H9 (cell line): ENCODE measurements around the gene C10orf62. TPM values are rescaled to one million over a fixed set of nuclear protein-coding genes. Genes with fewer than 3 reads are reported as not detected.

Experiments
- DNase-seq: peaks from one replicate; pipeline ENCODE4 v3.0.0-alpha.2; 2017
- H2AFZ ChIP-seq: one replicate; pipeline ENCODE4 v1.6.1; 2013; ENCODE audit warnings: mild to moderate bottlenecking, low read length, control low read depth, moderate library complexity
- H2AK5ac ChIP-seq: 2 replicates; pipeline ENCODE4 v1.6.1; 2013; ENCODE audit warnings: low read length, control low read depth, mixed read lengths; ENCODE audit not compliant: insufficient read length
- H2BK120ac ChIP-seq: one replicate; pipeline ENCODE4 v1.6.1; 2013; ENCODE audit warnings: low read depth, mild to moderate bottlenecking, low read length, control low read depth, inconsistent platforms; ENCODE audit not compliant: poor library complexity, severe bottlenecking
- H2BK12ac ChIP-seq: 2 replicates; pipeline ENCODE4 v1.6.1; 2013; ENCODE audit warnings: low read length, control low read depth, mixed read lengths, low read depth; ENCODE audit not compliant: insufficient read length
- H2BK15ac ChIP-seq: 2 replicates; pipeline ENCODE4 v1.6.1; 2013; ENCODE audit warnings: low read depth, low read length, control low read depth
- H2BK20ac ChIP-seq: one replicate; pipeline ENCODE4 v1.6.1; 2013; ENCODE audit warnings: low read depth, mild to moderate bottlenecking, low read length, control low read depth, inconsistent platforms; ENCODE audit not compliant: poor library complexity, severe bottlenecking
- H2BK5ac ChIP-seq: 2 replicates; pipeline ENCODE4 v1.6.1; 2013; ENCODE audit warnings: low read length, control low read depth, mixed read lengths; ENCODE audit not compliant: insufficient read length
- H3K14ac ChIP-seq: 2 replicates; pipeline ENCODE4 v1.6.1; 2013; ENCODE audit warnings: low read length, control low read depth; ENCODE audit not compliant: insufficient read depth
- H3K18ac ChIP-seq: 2 replicates; pipeline ENCODE4 v1.6.1; 2013; ENCODE audit warnings: low read depth, mild to moderate bottlenecking, mixed read lengths, low read length, control low read depth; ENCODE audit not compliant: insufficient read length
- H3K23ac ChIP-seq: 2 replicates; pipeline ENCODE4 v1.6.1; 2013; ENCODE audit warnings: low read length, control low read depth, mixed read lengths, low read depth; ENCODE audit not compliant: insufficient read length
- H3K23me2 ChIP-seq: 2 replicates; pipeline ENCODE4 v1.6.1; 2013; ENCODE audit warnings: low read depth, mild to moderate bottlenecking, mixed read lengths, low read length, control low read depth; ENCODE audit not compliant: insufficient read length, poor library complexity, severe bottlenecking
- H3K27ac ChIP-seq: 2 replicates; pipeline ENCODE4 v1.5.1; 2013; ENCODE audit warnings: low read length, control low read depth, mixed read lengths, low read depth; ENCODE audit not compliant: insufficient read length
- H3K27me3 ChIP-seq: 2 replicates; pipeline ENCODE4 v1.6.1; 2013; ENCODE audit warnings: low read length, control low read depth, inconsistent platforms; ENCODE audit not compliant: insufficient read depth
- H3K4ac ChIP-seq: 2 replicates; pipeline ENCODE4 v1.6.1; 2013; ENCODE audit warnings: low read depth, mild to moderate bottlenecking, control low read depth, inconsistent platforms, low read length, moderate library complexity
- H3K4me1 ChIP-seq: 2 replicates; pipeline ENCODE4 v1.6.1; 2013; ENCODE audit warnings: low read length, control low read depth, inconsistent platforms; ENCODE audit not compliant: insufficient read depth
- H3K4me2 ChIP-seq: 2 replicates; pipeline ENCODE4 v1.6.1; 2013; ENCODE audit warnings: low read length, control low read depth, mixed read lengths; ENCODE audit not compliant: insufficient read length, insufficient read depth
- H3K56ac ChIP-seq: 2 replicates; pipeline ENCODE4 v1.6.1; 2013; ENCODE audit warnings: low read depth, mild to moderate bottlenecking, mixed read lengths, low read length, control low read depth; ENCODE audit not compliant: insufficient read length
- H3K79me1 ChIP-seq: 2 replicates; pipeline ENCODE4 v1.6.1; 2013; ENCODE audit warnings: low read depth, mild to moderate bottlenecking, moderate library complexity, low read length, control low read depth, inconsistent platforms; ENCODE audit not compliant: insufficient read depth, poor library complexity, severe bottlenecking
- H3K79me2 ChIP-seq: 2 replicates; pipeline ENCODE4 v1.6.1; 2013; ENCODE audit warnings: low read length, control low read depth, inconsistent platforms; ENCODE audit not compliant: insufficient read depth
- H3K9ac ChIP-seq: 2 replicates; pipeline ENCODE4 v1.6.1; 2013; ENCODE audit warnings: low read length, control low read depth, mixed read lengths; ENCODE audit not compliant: insufficient read length; ENCODE audit errors: extremely low read depth
- H3K9me3 ChIP-seq: one replicate; pipeline ENCODE4 v1.6.1; 2013; ENCODE audit warnings: low read depth, low read length, inconsistent platforms; ENCODE audit not compliant: control insufficient read depth
- H3T11ph ChIP-seq: one replicate; pipeline ENCODE4 v1.6.1; 2013; ENCODE audit warnings: mild to moderate bottlenecking, low read length, control low read depth, inconsistent platforms
- H4K20me1 ChIP-seq: one replicate; pipeline ENCODE4 v1.6.1; 2013; ENCODE audit not compliant: control insufficient read depth, insufficient read length, insufficient read depth
- H4K5ac ChIP-seq: 2 replicates; pipeline ENCODE4 v1.6.1; 2013; ENCODE audit warnings: low read depth, mild to moderate bottlenecking, mixed read lengths, low read length, control low read depth; ENCODE audit not compliant: insufficient read length
- H4K8ac ChIP-seq: replicated peaks from 2 replicates; pipeline ENCODE4 v1.6.1; 2013; ENCODE audit warnings: low read length, control low read depth, mixed read lengths, low read depth; ENCODE audit not compliant: insufficient read length
- H4K91ac ChIP-seq: 2 replicates; pipeline ENCODE4 v1.6.1; 2013; ENCODE audit warnings: low read depth, mild to moderate bottlenecking, moderate library complexity, mixed read lengths, low read length, control low read depth; ENCODE audit not compliant: insufficient read length
- H3K27ac Mint-ChIP-seq, 3 experiments: 2 replicates in 2 of 3; 3 replicates in 1 of 3; pipeline ENCODE4 v1.8.0; 2020 to 2021; ENCODE audit warnings: mixed read lengths in 3 of 3, mild to moderate bottlenecking in 1 of 3, moderate library complexity in 1 of 3
- H3K27me3 Mint-ChIP-seq: 2 replicates; pipeline ENCODE4 v1.8.0; 2021; ENCODE audit warnings: low read depth, mild to moderate bottlenecking, moderate library complexity, mixed read lengths
- H3K36me3 Mint-ChIP-seq, 3 experiments: 2 replicates in 2 of 3; 3 replicates in 1 of 3; pipeline ENCODE4 v1.8.0; 2020 to 2021; ENCODE audit warnings: low read depth in 3 of 3, mixed read lengths in 3 of 3; ENCODE audit not compliant: insufficient read depth in 1 of 3
- H3K4me1 Mint-ChIP-seq, 2 experiments: 2 replicates each; pipeline ENCODE4 v1.8.0; 2020; ENCODE audit warnings: mixed read lengths in 2 of 2
- H3K4me3 Mint-ChIP-seq, 2 experiments: 2 replicates in 1 of 2; 3 replicates in 1 of 2; pipeline ENCODE4 v1.8.0; 2020 to 2021; ENCODE audit warnings: mild to moderate bottlenecking in 2 of 2, mixed read lengths in 2 of 2, moderate library complexity in 1 of 2
- H3K9me3 Mint-ChIP-seq, 2 experiments: 2 replicates in 1 of 2; 3 replicates in 1 of 2; pipeline ENCODE4 v1.8.0; 2020; ENCODE audit warnings: mild to moderate bottlenecking in 2 of 2, mixed read lengths in 2 of 2, moderate library complexity in 1 of 2
- CTCF ChIP-seq: fragments of 200-600 bp; sonication (generic); conservative IDR thresholded peaks from 3 replicates; pipeline ENCODE4 v1.8.0; 2021; ENCODE audit warnings: antibody characterized with exemption, mild to moderate bottlenecking
- WGBS: extraction: QIAGEN DNeasy Blood & Tissue Kit; methylation state at CpG from one replicate; pipeline ENCODE4 v1.1.7; 2013; ENCODE audit warnings: missing lambda C conversion rate, low lambda C conversion rate, mixed read lengths; ENCODE audit not compliant: insufficient read length; ENCODE audit errors: extremely low coverage; 5-methylcytosine and 5-hydroxymethylcytosine counted together
- total RNA-seq: library from RNA; stranded (reverse); gene quantifications from 2 replicates; pipeline ENCODE4 v1.2.1, GENCODE V29; 2021

C10orf62 gene
- total RNA-seq, 1 experiment from 2014 or later = 0.31 TPM

- Mint-ChIP-seq H3K27me3 (no peaks in the 10 kb centered on the region), H3K36me3 (no peaks in the 10 kb centered on the region), H3K9me3 (no peaks in the 10 kb centered on the region), H3K27ac (peak overlapping the region in 1 of 3 experiments; percentile 52; a peak in 1 of 7 replicates), H3K4me3 (no peak overlapping the region), H3K4me1 (no peaks in the 10 kb centered on the region)
- Histone ChIP-seq H3K9ac (no peak overlapping the region), H3K4me1 (no peaks in the 10 kb centered on the region), H3K79me1 (no peaks in the 10 kb centered on the region), H3T11ph (no peak overlapping the region), H3K9me3 (no peaks in the 10 kb centered on the region), H3K4me2 (no peak overlapping the region), H4K5ac (no peak overlapping the region), H2AK5ac (no peak overlapping the region), H4K91ac (no peak overlapping the region), H3K27ac (no peak overlapping the region), H3K56ac (no peak overlapping the region), H2BK5ac (no peak overlapping the region), H3K4ac (no peak overlapping the region), H4K8ac (no peak overlapping the region), H3K18ac (no peak overlapping the region), H3K14ac (no peak overlapping the region), H4K20me1 (no peaks in the 10 kb centered on the region), H2BK15ac (no peak overlapping the region), H2BK12ac (no peak overlapping the region), H3K23ac (no peak overlapping the region), H2BK20ac (no peak overlapping the region), H2AFZ (no peak overlapping the region), H3K27me3 (no peaks in the 10 kb centered on the region), H2BK120ac (no peak overlapping the region), H3K79me2 (no peaks in the 10 kb centered on the region), H3K23me2 (no peaks in the 10 kb centered on the region)
- no peak for TF ChIP-seq CTCF
- WGBS = no CpG with 5 or more reads among the region's 15 CpGs
- no peak for DNase-seq
Observed at GRCh38 chr10:97590082-97590747, 694 bp downstream of the C10orf62 start.
